Measurements from ENCODE around the gene TECR. TPM values are rescaled to one million over a fixed set of nuclear protein-coding genes. Genes with fewer than 3 reads are reported as not detected.
"Not testable (repeated sequence)": the region's sequence is repeated elsewhere in the genome, so short reads cannot be mapped to it uniquely, and the experiment has no call there.

TECR gene
- total and polyA plus RNA-seq, 8 donors = 41.8 to 129 (median 56.9) TPM

DNA sequence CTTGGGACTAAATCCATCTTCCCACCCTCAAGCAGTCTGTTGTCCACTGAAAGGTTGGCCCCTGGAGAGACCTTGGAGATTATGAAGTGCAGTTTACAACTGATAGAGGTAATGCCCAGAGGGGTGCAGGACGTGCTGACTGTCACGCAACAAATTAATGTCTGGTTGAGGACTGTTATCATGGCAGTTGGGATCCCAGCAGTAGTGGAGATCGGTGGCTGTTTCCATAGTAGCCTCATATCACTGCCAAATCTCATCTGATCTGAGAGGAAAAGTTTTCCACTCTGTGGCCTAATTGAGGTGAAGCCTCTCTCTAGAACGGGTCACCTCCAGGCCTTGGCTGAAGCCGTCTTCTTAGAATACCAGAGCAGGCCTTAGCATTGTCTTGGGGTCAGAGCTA is 4.1 kb downstream of the TECR start:
- FAIRE-seq (no peak), DNase-seq (no peak), ATAC-seq (no peak)
- no peak overlapping the region for H3K27ac ChIP-seq
- 76 to 78% methylated on average over 5 of the region's 5 CpGs for WGBS, 2 donors
- intact Hi-C loops (cut with DNase I) = no loop called here
- peaks cover 15 to 18% (median 16%) of the 10 kb centered on the region in 3 donors for H3K4me1 ChIP-seq
- H3K9me3 ChIP-seq = no peaks in the 10 kb centered on the region
- H3K27me3 ChIP-seq = no peaks in the 10 kb centered on the region
- TF ChIP-seq, protein P1, sequence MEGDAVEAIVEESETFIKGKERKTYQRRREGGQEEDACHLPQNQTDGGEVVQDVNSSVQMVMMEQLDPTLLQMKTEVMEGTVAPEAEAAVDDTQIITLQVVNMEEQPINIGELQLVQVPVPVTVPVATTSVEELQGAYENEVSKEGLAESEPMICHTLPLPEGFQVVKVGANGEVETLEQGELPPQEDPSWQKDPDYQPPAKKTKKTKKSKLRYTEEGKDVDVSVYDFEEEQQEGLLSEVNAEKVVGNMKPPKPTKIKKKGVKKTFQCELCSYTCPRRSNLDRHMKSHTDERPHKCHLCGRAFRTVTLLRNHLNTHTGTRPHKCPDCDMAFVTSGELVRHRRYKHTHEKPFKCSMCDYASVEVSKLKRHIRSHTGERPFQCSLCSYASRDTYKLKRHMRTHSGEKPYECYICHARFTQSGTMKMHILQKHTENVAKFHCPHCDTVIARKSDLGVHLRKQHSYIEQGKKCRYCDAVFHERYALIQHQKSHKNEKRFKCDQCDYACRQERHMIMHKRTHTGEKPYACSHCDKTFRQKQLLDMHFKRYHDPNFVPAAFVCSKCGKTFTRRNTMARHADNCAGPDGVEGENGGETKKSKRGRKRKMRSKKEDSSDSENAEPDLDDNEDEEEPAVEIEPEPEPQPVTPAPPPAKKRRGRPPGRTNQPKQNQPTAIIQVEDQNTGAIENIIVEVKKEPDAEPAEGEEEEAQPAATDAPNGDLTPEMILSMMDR (IDR thresholded peaks at IDR 0.05) = no peak
- H3K4me3 ChIP-seq = no peak overlapping the region
- H3K36me3 ChIP-seq = no peaks in the 10 kb centered on the region

GRCh38 chr19:14536926-14537692 is 7.7 kb downstream of the TECR start:
- Histone ChIP-seq H3K9me3 (no peaks in the 10 kb centered on the region), H3K4me1 (peaks cover 7 to 11% (median 11%) of the 10 kb centered on the region in 3 donors), H3K36me3 (no peaks in the 10 kb centered on the region), H3K4me3 (peak overlapping the region in 2 of 4 donors; percentile 2 to 28), H3K27ac (peak overlapping the region in 3 of 4 donors; percentile 46 to 62 (median 51)), H3K27me3 (no peaks in the 10 kb centered on the region)
- TF ChIP-seq, protein P1 (IDR thresholded peaks at IDR 0.05) = no peak
- intact Hi-C loops (cut with DNase I) = no loop called here
- DNase-seq = peak; percentile 84 to 90 (median 88)
- peak; percentile 90 to 94 (median 90) for ATAC-seq
- FAIRE-seq = no peak
- 4 to 7% methylated on average over 17 to 24 of the region's 24 CpGs for WGBS, 2 donors

DNA sequence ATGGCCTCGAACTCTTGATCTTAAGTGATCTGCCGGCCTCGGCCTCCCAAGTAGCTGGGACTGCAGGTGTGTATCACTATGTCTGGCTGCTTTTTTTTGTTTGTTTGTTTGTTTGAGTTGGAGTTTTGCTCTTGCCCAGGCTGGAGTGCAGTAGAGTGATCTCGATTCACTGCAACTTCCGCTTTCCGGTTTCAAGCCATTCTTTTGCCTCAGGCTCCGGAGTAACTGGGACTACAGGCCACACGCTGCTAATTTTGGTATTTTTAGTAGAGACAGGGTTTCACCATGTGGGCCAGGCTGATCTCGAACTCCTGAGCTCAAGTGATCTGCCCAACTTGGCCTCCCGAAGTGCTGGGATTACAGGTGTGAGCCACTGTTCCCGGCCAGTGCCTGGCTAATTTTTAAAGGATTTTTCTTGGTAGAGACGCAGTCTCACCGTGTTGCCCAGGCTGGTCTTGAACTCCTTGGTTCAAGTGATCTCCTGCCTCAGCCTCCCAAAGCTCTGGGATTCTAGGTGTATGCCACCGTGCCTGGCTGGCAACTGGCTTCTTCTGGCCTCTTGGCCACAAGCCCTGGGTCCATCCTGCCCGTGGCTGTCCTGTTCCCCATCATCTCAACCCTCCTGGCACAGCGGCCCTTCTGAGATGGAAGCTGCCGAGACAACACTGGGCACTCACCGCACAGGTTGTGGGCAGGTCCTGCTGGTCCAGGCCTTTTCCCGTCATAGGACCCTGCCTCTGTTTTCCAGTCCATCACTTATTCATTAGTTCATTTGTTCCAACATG is 11.5 kb downstream of the TECR start:
- TF ChIP-seq, protein P1 (IDR thresholded peaks at IDR 0.05) = no peak
- H3K27me3 ChIP-seq = no peaks in the 10 kb centered on the region
- FAIRE-seq (no peak), ATAC-seq (no peak), DNase-seq (no peak)
- peaks cover 7 to 11% (median 9%) of the 10 kb centered on the region in 3 donors for H3K4me1 ChIP-seq
- no peak overlapping the region for H3K4me3 ChIP-seq
- no peak overlapping the region for H3K27ac ChIP-seq
- no peaks in the 10 kb centered on the region for H3K36me3 ChIP-seq
- intact Hi-C loops (cut with DNase I) = no loop called here
- 92 to 93% methylated on average over 19 of the region's 19 CpGs for WGBS, 2 donors
- no peaks in the 10 kb centered on the region for H3K9me3 ChIP-seq

GRCh38 chr19:14541979-14542378 is 12.6 kb downstream of the TECR start:
- H3K9me3 ChIP-seq; H3K4me1 ChIP-seq; H3K27me3 ChIP-seq; DNase-seq; H3K4me3 ChIP-seq; intact Hi-C loops (cut with DNase I); FAIRE-seq; H3K27ac ChIP-seq; ATAC-seq; H3K36me3 ChIP-seq: not testable (repeated sequence)
- 78 to 86% methylated on average over 5 of the region's 5 CpGs for WGBS, 2 donors

GRCh38 chr19:14542711-14543328 is 13.4 kb downstream of the TECR start:
- no peak overlapping the region for H3K27ac ChIP-seq

More at GRCh38 chr19:14542711-14543328, 13.4 kb downstream of the TECR start:
- H3K4me1 ChIP-seq = peaks cover 3 to 5% (median 4%) of the 10 kb centered on the region in 3 donors
- DNase-seq (no peak), FAIRE-seq (no peak), ATAC-seq (no peak)
- no peaks in the 10 kb centered on the region for H3K36me3 ChIP-seq
- 66 to 69% methylated on average over 7 of the region's 7 CpGs for WGBS, 2 donors
- H3K27me3 ChIP-seq = no peaks in the 10 kb centered on the region
- no peaks in the 10 kb centered on the region for H3K9me3 ChIP-seq
- H3K4me3 ChIP-seq = no peak overlapping the region
- TF ChIP-seq, protein P1 (IDR thresholded peaks at IDR 0.05) = no peak
- intact Hi-C loops (cut with DNase I) = no loop called here

All from pancreas (tissue), 10 donors.